NCI-H69 (cell line): ENCODE measurements around the gene TIAM1.

ENCODE experiments used
- DNase-seq: peaks from one replicate; lab custom pipeline; 2025; lab: John Stamatoyannopoulos, UW

Gene TIAM1

GRCh38 chr21:31343680-31344480 is at the start of gene TIAM1:
Gene TIAM1 (minus strand): TSS chr21:31344261. CDS start chr21:31266972, 77,289 bp downstream.
- peak; percentile 85 for DNase-seq

- DNase-seq: no peak
Observed at GRCh38 chr21:31387560-31388186, 43.6 kb upstream of the TIAM1 start.

DNA sequence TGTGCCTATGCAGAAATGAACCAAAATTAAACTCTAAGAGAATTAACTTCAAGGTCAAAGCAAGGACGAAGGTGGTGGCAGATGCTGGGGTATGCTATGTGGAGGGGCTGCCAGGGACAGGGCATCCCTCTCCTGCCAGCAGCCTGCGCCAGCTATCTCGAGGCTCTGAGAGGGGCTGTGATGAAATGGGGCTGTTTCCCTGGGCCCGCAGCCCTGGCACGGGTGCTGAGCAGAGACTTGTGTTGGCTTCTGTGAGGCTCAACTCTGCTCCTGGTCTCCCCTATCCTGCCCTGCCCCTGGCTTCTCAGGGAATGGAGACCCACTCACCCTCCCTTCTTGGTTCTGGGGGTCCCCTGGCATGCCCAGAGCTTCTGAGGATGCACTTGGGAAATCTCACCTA is 41.9 kb upstream of the TIAM1 start:
- no peak for DNase-seq

- DNase-seq: no peak
Observed at GRCh38 chr21:31383770-31384169, 39.7 kb upstream of the TIAM1 start.

DNA sequence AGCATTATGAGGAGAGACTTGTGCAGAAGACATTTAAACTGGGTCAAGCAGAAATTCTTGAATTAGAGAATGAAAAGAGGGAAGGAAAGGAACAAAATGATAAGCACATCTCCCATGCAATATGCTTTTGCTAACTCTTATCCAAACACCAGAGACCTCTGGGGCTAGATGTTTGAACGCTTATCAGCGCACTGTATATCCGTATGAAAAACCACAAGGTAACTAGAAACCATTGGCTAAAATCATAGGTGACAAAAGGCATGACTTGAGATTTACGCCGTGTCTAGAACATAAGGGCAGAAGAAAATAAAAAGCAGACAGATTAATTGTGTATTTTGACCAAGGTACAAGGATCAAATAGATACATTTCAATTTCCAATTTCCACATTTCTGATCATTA is 38.0 kb upstream of the TIAM1 start:
- DNase-seq: no peak

DNA sequence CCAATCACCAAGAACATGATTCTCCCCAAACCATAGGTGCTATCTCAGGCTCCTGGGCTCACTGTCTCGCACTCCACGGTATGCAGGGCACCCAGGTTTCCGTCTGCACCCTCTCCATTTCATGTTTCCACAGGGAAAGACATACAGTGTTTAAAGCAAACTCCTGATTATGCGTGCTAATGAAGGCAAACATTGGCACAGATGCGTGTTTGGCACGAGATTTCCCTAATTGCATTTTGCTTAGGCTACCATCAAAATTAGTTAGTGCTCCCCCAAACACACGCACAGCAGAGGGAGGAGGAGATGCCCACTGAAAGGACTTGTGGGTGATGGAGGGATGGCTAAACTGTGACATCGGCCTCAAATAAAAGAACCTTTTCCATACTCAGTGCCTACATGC is 32.2 kb upstream of the TIAM1 start:
- DNase-seq: peak; percentile 21

GRCh38 chr21:31374395-31374794 is 30.3 kb upstream of the TIAM1 start:
- DNase-seq: peak; percentile 50

DNA sequence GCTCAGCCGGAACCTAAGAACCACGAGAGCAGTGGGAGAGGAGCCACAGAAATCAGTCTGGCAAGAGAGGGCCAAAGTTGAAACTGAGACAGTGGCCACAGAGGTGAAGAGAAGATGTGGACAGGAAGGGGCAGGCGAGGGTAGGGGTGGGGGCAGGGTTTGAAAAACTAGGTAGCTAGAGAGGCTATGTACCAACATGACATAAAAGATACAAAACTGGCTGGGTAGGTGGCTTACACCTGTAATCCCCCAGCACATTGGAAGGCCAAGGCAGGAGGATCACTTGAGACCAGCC is 28.4 kb upstream of the TIAM1 start:
- DNase-seq: no peak

GRCh38 chr21:31371715-31372470 is 27.8 kb upstream of the TIAM1 start:
- DNase-seq: no peak

DNA sequence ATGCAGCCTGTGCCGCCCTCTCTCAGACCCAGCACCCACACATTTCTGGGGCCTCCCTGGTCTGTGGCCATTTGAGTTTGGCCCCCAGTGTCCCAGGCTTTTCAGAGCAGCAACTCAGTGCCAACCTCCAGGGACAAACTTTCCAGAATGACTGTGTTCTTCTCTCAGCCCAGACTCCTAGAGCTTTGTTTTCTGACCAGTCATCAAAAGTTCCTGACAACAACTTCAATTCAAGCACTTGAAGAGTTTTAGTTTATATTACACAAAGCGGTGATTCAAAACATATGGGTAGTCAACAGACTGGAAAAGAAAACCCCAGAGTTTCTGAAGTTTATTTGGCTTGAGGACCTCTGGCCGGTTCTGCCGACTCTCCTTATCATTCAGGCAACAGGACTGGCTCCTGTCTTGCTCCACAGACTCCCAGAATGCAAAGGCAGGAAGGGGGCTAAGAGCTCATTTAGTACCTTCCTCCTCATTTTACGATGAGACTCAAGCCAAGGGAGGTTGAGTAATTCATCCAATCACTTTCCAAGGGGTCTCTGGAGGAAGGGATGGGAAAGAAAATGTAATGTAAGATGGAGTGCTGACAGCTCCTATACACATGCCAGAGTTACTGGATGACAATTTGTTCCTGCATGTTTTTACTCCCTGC is 27.0 kb upstream of the TIAM1 start:
- DNase-seq: no peak

GRCh38 chr21:31370281-31370892 is 26.3 kb upstream of the TIAM1 start:
- DNase-seq: no peak

DNA sequence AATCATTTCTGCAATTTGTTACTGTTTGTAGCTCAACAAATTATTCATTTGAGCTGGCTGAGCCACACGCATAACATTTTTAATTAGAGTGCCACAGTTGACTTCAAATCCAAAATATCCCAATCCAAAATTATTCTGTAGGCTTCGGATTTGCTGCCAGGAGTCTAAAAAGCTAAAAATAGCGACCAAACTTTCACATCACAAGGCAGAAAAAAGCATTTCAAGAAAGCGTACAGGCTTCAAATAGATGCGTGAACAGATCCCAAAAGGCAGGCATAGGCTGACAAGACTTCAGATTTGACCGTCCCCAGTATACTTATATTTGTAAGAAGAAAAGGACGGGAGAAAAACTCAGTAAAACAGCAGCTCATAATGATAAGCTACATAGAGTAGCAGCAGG is 24.3 kb upstream of the TIAM1 start:
- no peak for DNase-seq

- no peak for DNase-seq
Observed at GRCh38 chr21:31367801-31368200, 23.7 kb upstream of the TIAM1 start.

- peak; percentile 65 for DNase-seq
Observed at GRCh38 chr21:31366825-31367224, 22.8 kb upstream of the TIAM1 start.

DNA sequence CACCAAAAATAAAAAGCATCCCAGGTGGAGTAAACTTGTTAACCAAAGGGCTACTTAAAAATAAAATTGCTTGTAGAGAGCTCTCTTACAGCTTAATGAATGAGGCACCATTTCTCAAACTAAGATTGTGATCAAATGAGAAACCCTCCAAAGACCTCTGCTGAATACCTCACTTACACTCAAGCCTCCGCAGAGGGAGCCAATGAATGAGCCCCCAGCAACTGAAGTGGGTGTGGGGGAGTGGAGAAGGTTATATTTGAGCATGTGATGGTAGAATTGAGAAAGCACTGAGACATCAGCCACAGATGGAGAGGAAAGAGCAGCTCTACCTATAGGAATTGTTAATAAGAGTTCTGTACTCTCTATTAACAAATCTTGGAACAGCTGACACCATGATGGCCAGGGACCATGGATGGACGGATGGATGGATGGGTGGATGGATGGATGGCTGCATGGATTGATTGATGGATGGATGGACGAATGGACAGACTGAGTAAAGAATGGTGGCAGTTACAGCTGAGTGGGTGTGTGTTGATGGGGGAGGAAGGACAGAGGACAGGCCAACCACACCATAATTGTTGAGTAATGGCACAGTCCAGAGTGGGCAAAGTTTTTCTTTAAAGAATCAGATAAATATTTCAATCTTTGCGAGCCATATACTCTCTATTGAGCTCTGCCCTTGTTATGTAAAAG is 20.3 kb upstream of the TIAM1 start:
- DNase-seq: no peak

- no peak for DNase-seq
Observed at GRCh38 chr21:31363720-31364119, 19.7 kb upstream of the TIAM1 start.

- no peak for DNase-seq
Observed at GRCh38 chr21:31360717-31361116, 16.7 kb upstream of the TIAM1 start.

DNA sequence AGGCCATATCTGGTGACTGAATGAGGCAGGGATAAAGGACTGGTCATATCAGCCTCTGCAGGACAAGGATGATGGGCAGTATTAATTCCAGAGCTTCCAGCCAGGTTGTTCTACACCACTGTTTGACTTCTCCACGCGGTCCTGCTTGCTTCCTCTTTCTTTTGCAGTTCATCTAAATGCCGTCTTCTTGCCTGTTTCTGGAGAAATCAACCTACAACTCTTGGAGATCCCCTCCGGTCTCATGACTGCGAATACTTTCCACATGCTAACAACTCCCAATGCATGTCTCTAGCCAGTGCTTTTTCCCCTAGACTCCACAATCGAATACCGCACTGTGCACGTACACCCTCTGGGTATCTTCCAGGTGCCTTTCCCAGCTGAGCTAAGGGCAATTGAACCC is 14.1 kb upstream of the TIAM1 start:
- no peak for DNase-seq

DNA sequence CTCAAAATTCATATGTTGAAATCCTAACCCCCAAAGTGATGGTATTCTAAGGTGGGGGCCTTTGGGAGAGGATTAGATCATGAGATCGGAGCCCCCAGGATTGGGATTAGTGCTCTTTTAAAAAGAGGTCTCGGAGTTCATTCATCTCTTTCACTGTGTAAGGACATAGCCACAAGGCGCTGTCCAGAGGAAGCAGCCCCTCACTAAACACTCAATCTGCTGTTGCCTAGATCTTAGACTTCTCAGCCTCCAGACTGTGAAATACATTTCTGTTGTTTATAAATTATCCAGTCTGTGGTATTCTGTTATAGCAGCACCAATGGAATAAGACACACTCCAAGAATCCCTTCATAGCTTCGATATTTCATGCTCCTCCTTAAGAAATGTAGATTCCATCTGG is 12.4 kb upstream of the TIAM1 start:
- DNase-seq: no peak

DNA sequence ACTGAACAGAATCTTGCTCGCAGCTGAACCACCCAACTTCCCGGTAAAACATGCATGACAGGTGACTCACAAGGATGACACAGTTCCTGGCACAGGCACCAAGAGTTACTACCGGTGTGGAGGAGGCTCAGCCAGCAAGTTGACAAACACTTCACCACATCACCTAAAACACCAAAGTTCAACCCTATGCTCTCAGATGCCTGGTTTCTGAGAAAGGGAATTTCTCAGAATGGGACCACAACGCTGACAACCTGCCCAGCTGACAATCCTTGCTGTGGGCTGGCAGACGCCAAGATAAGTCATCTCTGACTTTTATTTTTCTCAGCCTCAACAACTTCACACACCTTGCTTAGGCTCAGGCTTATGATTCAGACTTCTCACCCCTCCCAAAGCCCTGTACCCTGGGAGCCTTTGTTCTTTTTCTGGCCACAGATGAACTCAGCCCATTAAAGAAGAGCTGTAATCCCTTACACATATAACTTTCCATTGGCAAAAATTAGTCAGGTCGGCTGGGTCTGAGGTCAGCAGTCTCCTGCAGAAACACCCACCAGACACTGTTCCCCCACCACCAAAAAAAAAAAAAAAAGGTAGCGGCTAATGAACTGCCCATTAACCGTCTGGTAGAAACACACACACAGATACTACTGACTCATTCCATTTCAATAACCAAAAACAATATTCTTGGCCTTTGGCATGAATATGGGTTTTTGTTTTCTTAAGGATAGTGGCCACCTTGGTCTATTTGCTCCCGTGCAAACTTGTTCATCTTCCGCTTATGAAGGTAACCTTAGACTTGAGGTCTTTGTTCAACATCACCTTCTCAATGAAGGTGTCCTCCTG is 10.8 kb upstream of the TIAM1 start:
- no peak for DNase-seq

DNA sequence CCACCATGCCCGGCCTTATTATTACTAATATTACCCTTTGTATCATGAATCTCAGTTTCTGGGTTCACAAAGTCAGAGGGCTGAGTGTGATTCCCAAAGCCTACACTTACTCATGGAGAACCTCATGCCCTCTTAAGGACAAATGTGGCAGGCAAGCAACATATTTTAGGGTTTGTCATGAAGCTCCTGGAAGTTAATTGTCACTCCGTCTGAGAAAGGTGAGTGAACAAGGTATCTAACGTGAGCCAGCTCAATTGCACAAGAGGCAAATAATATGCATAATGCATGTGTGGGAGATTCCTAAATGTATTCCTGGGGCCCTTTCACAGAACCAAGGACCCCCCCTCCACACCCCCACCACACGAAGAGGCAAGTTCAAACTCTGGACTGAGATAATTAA is 10.1 kb upstream of the TIAM1 start:
- no peak for DNase-seq
